Esophagus muscularis mucosa (tissue), 4 donors: Measurements from ENCODE around the gene NEURL1B. TPM values are rescaled to one million over a fixed set of nuclear protein-coding genes. Genes with fewer than 3 reads are reported as not detected.

Experiments used
- DNase-seq: peaks from one replicate; pipeline ENCODE4 v3.0.0-alpha.2; 2017; ENCODE audit errors: extremely low spot score
- H3K27ac ChIP-seq, 4 donors: fragments of 200-600 bp; sonication (generic); replicated peaks in 1 of 4; 1 replicate in 3 of 4; 2 replicates in 1 of 4; pipeline ENCODE4 v1.5.1; 2016 to 2019; ENCODE audit warnings: mild to moderate bottlenecking in 1 of 4
- H3K27me3 ChIP-seq, 4 donors: fragments of 200-600 bp; sonication (generic); one replicate each; pipeline versions ENCODE4 v1.5.1 to v1.6.0; 2016 to 2019
- H3K36me3 ChIP-seq, 4 donors: fragments of 200-600 bp; sonication (generic); one replicate each; pipeline ENCODE4 v1.5.1; 2016 to 2019
- H3K4me1 ChIP-seq, 4 donors: fragments of 200-600 bp; sonication (generic); one replicate each; pipeline ENCODE4 v1.5.1; 2016 to 2019
- H3K4me3 ChIP-seq, 4 donors: fragments of 200-600 bp; sonication (generic); 1 replicate in 2 of 4; 2 replicates in 2 of 4; pipeline ENCODE4 v1.5.1; 2016 to 2019; ENCODE audit warnings: mild to moderate bottlenecking in 4 of 4, moderate library complexity in 1 of 4
- H3K9me3 ChIP-seq, 4 donors: fragments of 200-600 bp; sonication (generic); 1 replicate in 3 of 4; 2 replicates in 1 of 4; pipeline ENCODE4 v1.5.1; 2016 to 2019
- EP300 ChIP-seq: sonication (generic); formaldehyde crosslinking; IDR thresholded peaks from one replicate; pipeline ENCODE4 v1.6.1; 2017; ENCODE audit warnings: antibody characterized with exemption
- POLR2A ChIP-seq: fragments of 450-650 bp; IDR thresholded peaks from one replicate; pipeline ENCODE4 v1.6.1; 2017; ENCODE audit warnings: antibody characterized with exemption, moderate library complexity, mild to moderate bottlenecking, low read depth
- POLR2AphosphoS5 ChIP-seq, 2 donors: sonication (generic); formaldehyde crosslinking; IDR thresholded peaks; one replicate each; pipeline ENCODE4 v1.6.1; 2017; ENCODE audit warnings: antibody characterized with exemption in 2 of 2
- WGBS: methylation state at CpG from one replicate; pipeline ENCODE4 v1.1.5; 2018; 5-methylcytosine and 5-hydroxymethylcytosine counted together
- intact Hi-C: fragments of 100-400 bp; cut with DNase I; formaldehyde crosslinking; loops from one replicate; pipeline ENCODE4 v1.15.1; 2023
- total RNA-seq, 4 donors: library from RNA; depleted of rRNA; stranded (reverse); fragments of >200 nt; gene quantifications; one replicate each; pipeline versions ENCODE4 v1.1.0 to v1.2.1, GENCODE V29; 2016
- TF ChIP-seq, protein P1 (sequence below), 3 experiments: fragments of 200-600 bp in 2 of 3; fragments of 450-650 bp in 1 of 3; sonication (generic) in 2 of 3; IDR thresholded peaks; one replicate each; pipeline ENCODE4 v1.5.1; 2017 to 2019; ENCODE audit warnings: antibody characterized with exemption in 3 of 3, mild to moderate bottlenecking in 2 of 3, moderate library complexity in 1 of 3

Gene NEURL1B
- total RNA-seq, 4 donors from 2014 or later, result 34.1 to 87.1 (median 60.2) TPM

- Histone ChIP-seq H3K9me3 (no peaks in the 10 kb centered on the region), H3K4me1 (no peaks in the 10 kb centered on the region), H3K36me3 (no peaks in the 10 kb centered on the region), H3K27ac (peak overlapping the region; percentile 48 to 66 (median 62)), H3K27me3 (no peaks in the 10 kb centered on the region), H3K4me3 (peak overlapping the region in 1 of 4 donors; percentile 18)
- WGBS, result 66% methylated on average over 16 of the region's 16 CpGs
- DNase-seq, result no peak
- intact Hi-C loops, result no loop called here
- TF ChIP-seq POLR2AphosphoS5 (IDR thresholded peaks at IDR 0.05) (peak; percentile 41 to 46), POLR2A (no peak)
Measured at GRCh38 chr5:172616730-172617129, 24.3 kb upstream of the NEURL1B start.

GRCh38 chr5:172617817-172618216, 23.2 kb upstream of the NEURL1B start:
- Histone ChIP-seq H3K36me3 (no peaks in the 10 kb centered on the region), H3K27me3 (no peaks in the 10 kb centered on the region), H3K9me3 (no peaks in the 10 kb centered on the region), H3K4me1 (no peaks in the 10 kb centered on the region), H3K4me3 (no peak overlapping the region), H3K27ac (peak overlapping the region in 3 of 4 donors; percentile 48 to 66 (median 65))
- TF ChIP-seq POLR2AphosphoS5 (IDR thresholded peaks at IDR 0.05) (no peak), EP300 (no peak)
- 95% methylated on average over 14 of the region's 26 CpGs for WGBS
- no peak for DNase-seq
- intact Hi-C loops, result no loop called here

GRCh38 chr5:172618574-172619365, 22.3 kb upstream of the NEURL1B start:
- 93% methylated on average over 10 of the region's 12 CpGs for whole genome bisulfite sequencing
- Histone ChIP-seq H3K27ac (no peak overlapping the region), H3K27me3 (no peaks in the 10 kb centered on the region), H3K4me3 (no peak overlapping the region), H3K36me3 (no peaks in the 10 kb centered on the region), H3K9me3 (no peaks in the 10 kb centered on the region), H3K4me1 (no peaks in the 10 kb centered on the region)
- TF ChIP-seq POLR2AphosphoS5 (IDR thresholded peaks at IDR 0.05) (no peak), POLR2A (no peak), EP300 (no peak)
- TF ChIP-seq, protein P1, sequence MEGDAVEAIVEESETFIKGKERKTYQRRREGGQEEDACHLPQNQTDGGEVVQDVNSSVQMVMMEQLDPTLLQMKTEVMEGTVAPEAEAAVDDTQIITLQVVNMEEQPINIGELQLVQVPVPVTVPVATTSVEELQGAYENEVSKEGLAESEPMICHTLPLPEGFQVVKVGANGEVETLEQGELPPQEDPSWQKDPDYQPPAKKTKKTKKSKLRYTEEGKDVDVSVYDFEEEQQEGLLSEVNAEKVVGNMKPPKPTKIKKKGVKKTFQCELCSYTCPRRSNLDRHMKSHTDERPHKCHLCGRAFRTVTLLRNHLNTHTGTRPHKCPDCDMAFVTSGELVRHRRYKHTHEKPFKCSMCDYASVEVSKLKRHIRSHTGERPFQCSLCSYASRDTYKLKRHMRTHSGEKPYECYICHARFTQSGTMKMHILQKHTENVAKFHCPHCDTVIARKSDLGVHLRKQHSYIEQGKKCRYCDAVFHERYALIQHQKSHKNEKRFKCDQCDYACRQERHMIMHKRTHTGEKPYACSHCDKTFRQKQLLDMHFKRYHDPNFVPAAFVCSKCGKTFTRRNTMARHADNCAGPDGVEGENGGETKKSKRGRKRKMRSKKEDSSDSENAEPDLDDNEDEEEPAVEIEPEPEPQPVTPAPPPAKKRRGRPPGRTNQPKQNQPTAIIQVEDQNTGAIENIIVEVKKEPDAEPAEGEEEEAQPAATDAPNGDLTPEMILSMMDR (IDR thresholded peaks at IDR 0.05), result no peak
- intact Hi-C loops, result no loop called here
- DNase-seq, result no peak

DNA sequence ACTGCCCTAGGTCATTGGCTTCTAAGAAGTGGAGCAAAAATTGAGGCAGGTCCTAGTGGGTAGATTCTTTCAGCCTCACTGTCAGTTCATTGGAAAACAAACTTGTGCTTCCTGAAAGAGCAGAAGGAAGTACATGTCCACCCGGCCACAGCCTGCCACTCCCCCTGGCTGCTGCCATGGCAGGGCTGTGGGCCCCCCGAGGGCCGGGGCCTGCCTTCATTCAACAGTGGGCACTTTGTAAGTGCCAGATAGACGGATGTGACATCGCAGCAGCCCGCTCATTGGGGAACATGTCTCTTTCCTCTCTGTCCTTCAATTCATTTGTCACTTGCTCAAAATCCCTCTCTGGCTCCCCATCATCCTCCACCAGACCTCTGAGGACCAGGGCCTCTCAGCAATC, 20.6 kb upstream of the NEURL1B start:
- Histone ChIP-seq H3K9me3 (no peaks in the 10 kb centered on the region), H3K4me3 (no peak overlapping the region), H3K36me3 (no peaks in the 10 kb centered on the region), H3K27ac (no peak overlapping the region), H3K27me3 (no peaks in the 10 kb centered on the region), H3K4me1 (no peaks in the 10 kb centered on the region)
- no peak for TF ChIP-seq EP300
- TF ChIP-seq POLR2A, result no peak
- no peak for DNase-seq
- intact Hi-C loops, result no loop called here
- WGBS, result 75% methylated on average over 6 of the region's 6 CpGs

DNA sequence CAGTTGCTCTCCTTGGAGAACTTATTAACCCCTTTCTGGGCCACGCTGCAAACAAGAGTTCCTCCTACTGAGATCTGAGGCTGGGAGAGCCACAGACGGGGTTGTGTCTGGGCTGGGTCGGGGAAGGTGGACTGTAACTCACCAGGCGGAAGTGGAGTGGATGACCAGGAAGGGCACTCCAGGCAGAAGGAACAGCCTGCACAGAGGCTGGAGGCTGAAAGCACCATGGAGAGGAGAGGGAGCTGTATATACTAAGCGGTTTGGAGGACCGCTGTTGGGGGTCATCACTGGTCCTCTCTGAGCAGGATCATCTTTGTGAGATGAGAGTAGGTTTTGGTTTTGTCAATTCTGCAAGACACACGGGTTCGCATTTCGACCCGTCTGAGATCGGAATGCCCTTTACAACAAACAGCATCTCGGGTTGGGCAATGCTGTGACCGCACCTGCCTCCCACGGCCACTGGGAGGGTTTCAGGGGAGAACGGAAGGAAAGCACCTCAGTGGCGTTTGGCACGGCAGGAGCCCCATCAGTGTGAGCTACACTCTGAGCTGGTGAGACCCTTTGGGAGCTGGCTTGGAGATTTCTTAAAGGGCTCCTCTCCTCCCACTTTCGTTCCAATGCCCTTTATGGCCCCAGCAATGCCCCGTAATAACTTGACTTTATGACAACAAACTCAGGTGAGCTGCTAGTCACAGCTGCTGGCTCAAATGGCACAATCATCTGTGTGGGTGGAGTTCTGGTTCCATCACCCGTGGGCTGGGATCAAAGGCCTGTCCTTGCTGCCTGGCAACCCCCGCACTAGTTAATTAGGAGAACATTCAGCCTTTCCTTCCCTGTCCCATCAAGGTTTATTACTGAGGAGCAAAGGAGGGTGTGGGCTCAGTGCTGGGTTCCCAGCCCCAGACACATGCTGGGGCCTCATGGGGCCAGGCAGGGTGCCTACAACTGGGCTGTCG, 18.7 kb upstream of the NEURL1B start:
- 95% methylated on average over 20 of the region's 22 CpGs for WGBS
- H3K36me3 ChIP-seq, result no peaks in the 10 kb centered on the region
- no peak for DNase-seq
- no peaks in the 10 kb centered on the region for H3K27me3 ChIP-seq
- intact Hi-C loops, result no loop called here
- H3K9me3 ChIP-seq, result no peaks in the 10 kb centered on the region
- H3K4me1 ChIP-seq, result no peaks in the 10 kb centered on the region
- TF ChIP-seq, protein P1 (IDR thresholded peaks at IDR 0.05), result no peak
- TF ChIP-seq EP300 (no peak), POLR2AphosphoS5 (IDR thresholded peaks at IDR 0.05) (no peak), POLR2A (no peak)
- no peak overlapping the region for H3K27ac ChIP-seq
- no peak overlapping the region for H3K4me3 ChIP-seq
